ENCODE data around the gene TGM2. TPM values are rescaled to one million over a fixed set of nuclear protein-coding genes. Genes with fewer than 3 reads are reported as not detected.
A peak's percentile ranks its signal among the peaks of the same experiment; 100 is the strongest.
"Not testable (repeated sequence)": the region's sequence is repeated elsewhere in the genome, so short reads cannot be mapped to it uniquely, and the experiment has no call there.

Gene TGM2
- total RNA-seq, 1 donor from 2014 or later, result 670 TPM

DNA sequence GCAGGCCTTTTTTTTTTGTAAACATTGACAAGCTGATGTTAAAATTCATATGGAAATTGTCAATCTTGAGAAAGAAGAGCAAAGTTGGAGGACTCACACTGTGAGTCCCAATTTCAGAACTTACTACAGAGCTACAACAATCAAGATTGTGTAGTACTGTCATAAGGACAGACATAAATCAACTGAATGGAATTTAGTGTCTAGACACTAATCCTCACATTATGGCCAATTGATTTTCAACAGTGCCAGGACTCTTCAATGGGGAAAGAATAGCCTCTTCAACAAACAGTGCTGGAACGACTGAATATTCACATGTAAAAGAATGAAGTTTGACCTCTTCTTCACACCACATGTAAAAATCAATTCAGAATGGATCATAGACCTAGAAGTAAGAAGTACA, 60.8 kb downstream of the TGM2 start:
- no peak for DNase-seq (ENCODE audit: extremely low read depth, low read depth, low spot score)

DNA sequence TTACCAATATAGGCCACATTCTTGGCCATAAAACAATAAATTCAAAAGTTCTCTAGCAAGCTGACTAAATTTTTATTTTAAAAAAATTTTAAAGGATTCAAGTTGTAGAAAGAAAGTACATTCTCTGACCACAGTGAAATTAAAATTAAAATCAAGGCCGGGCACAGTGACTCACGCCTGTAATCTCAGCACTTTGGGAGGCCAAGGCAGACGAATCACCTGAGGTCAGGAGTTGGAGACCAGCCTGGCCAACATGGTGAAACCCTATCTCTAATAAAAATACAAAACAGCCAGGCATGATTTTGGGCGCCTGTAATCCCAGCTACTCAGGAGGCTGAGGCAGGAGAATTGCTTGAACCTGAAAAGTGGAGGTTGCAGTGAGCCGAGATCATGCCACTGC, 62.9 kb downstream of the TGM2 start:
- DNase-seq (ENCODE audit: extremely low read depth, low read depth, low spot score), result not testable (repeated sequence)

DNA sequence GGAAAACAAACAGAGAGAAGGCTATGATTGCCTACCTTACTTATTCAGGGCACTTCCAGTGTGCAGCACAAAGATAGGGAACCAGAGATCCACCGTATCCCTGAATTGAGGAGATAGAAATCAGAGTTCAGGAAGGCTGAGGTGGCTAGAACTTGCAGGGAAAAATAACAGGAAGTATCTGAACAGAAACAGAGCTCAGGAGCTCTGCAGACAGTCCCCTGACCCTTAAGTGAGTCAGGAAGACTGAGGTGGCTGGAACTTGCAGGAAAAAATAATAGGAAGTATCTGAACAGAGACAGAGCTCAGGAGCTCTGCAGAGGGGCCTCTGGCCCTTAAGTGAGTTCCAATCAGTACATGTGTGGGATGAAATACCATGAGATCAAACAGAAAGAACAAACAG, 66.1 kb downstream of the TGM2 start:
- no peak for DNase-seq (ENCODE audit: extremely low read depth, low read depth, low spot score)

DNA sequence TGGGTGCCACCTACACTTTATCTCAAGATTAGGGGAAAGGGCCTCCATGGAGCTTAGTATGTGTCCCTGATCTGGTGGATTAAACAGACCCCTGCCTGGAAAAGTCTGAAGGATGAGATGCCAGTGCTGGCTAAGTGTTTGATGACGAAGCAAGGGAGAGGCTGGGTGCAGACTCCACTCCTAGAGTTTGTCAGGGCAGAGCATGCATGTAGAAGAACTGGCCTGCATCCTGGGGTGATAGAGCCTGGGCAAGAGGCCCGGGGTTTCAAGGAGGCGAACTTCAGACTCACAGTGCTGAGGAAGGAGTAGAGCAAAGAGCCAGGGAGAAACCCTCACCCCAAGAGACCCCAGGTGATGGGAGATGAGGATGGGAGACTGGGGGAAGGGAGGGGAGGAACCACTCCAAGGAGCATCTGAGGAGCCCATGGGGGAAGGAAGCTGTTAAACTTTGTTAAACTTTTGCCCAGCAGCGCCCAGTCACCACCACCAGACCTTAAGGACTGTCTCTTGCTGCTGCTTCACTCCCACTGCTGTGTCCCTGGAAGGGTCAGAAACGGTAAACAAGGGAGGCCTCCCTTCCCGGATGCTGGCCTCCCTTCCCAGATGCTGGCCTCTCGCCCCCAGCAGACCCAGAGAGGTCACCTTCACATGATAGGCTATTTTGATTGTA, 69.9 kb downstream of the TGM2 start:
- no peak for DNase-seq (ENCODE audit: extremely low read depth, low read depth, low spot score)

DNA sequence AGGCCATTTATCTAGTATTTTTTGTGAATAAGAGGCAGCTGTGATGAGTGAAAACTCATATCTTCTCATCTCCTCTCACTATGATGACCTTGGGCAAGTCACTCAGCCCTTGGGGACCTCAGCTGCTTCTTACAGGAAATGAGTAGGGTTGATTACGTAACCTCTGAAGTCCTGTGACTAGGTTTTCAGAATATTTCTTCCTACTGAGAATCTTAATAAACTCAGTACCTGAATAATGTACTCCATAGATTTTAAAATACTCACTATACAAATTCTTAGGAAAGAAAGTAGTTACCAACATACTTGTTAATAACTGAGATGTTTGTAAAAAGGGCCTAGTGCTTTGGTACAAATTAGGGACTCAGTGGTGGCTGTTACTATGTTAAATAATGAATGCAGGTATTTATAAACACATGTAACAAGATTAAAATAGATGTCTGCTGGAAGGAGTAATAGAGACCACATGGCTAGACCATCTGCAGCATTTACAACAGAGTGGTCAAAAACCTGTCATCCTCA, 70.6 kb downstream of the TGM2 start:
- DNase-seq (ENCODE audit: extremely low read depth, low read depth, low spot score), result no peak

DNA sequence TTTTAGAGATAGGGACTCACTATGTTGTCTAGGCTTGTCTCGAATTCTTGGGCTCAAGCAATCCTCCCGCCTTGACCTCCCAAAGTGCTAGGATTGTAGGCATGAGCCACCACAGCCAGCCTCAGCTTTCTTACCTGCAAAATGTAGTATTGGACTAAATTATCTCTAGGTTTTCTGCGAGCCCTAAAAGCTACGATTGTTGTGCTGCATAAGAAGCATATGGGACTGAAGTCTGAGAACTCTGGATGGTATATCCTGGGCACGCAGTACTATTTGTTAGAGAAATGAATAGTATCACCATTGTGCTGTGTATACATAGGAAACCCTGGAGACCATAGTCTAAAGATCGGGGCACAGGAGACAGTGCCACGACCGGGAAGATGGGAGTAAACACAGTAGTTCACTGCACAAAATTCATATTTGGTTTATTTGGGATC, 71.4 kb downstream of the TGM2 start:
- DNase-seq (ENCODE audit: extremely low read depth, low read depth, low spot score), result no peak

DNA sequence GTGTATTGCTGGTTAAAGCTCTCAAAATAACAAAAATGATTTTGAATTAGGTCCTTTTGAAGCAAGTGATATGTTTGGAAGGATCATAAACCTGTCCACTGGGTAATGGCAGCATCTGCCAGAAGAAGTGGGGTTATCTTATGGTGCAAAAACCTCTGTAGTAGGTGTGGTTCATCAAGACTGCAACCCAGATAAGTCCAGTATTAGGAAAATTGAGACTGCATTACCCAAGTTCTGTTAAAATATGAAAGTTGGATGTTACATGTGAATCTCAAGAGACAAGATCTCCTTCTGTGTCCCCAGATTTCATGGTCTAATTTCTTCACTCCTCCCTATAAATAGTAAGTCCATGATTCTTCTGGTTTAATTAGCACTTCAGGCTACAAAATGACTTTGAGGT, 72.2 kb downstream of the TGM2 start:
- DNase-seq (ENCODE audit: extremely low read depth, low read depth, low spot score), result no peak

DNA sequence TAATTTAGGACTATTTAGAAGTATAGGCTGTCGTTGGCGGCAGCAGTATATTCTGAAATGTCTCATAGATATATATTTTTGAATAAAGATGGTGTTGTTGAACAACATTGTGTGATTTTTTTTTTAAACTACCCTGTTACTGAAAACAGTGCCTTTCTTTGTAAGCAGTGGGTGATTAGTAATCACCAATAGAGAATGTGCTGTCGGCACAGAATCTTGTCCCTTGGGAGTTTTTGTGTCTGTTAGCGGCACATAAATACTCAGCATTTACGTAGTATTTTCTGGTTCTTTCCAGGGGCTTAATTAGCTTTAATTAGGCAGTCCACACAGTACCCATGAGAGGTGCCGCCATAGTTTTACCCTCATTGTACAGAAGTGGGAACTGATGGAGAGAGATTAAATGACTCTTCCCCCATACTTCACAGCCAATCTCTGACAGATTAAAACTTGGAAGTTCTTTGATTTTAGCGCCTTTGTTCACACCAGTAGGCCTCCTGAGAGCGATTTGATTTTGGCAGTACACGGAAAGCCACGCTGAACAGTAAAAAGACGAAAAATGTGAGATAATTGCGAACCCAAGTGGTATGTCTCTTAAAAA, 72.7 kb downstream of the TGM2 start:
- no peak for DNase-seq (ENCODE audit: extremely low read depth, low read depth, low spot score)

DNA sequence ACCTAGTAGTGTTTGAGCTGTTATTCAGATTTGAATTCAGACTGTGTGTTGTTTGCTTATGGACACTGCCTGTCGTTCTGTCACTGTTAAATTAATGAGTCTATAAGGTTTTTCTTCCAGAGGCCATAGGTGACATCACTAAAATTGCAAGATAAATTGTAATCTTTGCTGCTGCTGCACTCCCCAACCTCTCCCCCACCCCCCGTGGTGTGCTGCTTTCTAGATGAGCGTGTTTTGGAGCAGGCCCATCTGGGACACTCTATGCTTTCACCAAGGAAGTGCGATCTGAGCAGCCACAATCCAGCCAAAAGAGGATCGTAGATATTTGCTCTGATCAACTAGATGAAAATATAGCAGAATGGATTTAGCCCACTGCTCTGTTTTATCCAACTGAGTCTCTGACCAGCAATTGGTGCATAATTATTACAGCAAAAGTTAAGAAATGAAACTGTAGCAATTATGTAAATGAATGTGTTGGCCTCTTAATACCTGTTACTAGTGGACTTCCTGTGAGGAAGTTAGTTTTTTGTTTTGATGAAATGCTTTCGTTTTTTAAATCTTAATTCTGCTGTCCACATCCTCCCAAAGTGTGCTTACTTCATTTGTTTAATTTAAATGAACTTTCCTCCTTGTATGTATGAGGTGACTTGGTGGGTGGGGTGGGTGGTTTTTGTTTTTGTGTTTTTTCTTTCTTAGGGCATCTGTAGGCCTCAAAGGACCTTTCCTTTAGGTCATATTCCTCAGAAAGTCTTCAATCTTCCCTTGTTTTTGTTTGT, 73.4 kb downstream of the TGM2 start:
- DNase-seq (ENCODE audit: extremely low read depth, low read depth, low spot score), result no peak

DNA sequence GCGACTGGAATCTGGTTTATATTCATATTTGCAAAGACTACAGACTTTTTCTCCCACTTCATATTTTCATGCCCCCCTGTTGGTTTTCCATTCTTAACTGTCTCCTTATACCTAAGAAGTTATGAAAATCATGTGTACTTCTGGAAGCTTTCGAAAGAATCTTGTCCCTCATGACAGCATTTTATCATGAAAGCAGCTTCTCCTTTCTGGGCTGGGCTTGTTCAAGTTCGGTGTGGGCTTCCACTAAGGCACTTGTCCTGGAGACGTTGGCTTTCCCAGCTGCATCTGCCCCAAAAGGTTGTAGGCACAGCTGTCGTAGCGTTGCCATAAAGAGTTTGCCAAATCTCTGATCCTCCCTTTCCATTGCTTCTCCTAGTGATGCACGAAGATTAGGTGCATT, 75.0 kb downstream of the TGM2 start:
- no peak for DNase-seq (ENCODE audit: extremely low read depth, low read depth, low spot score)

DNA sequence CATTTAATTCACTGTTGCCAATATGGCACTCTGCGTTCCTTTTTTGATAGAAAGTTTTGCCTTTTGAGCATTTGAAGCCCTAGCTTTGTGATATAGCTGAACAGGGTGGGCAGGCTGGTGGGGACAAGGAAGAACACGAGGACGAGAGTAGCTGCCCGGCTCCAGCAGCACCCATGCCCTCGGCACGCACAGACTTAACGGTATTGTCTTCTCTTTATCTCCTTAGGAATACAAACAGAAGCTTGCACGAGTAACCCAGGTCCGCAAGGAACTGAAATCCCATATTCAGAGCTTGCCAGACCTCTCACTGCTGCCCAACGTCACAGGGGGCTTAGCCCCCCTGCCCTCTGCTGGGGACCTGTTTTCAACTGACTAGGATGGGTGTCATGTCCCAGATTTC, 75.6 kb downstream of the TGM2 start:
- no peak for DNase-seq (ENCODE audit: extremely low read depth, low read depth, low spot score)

DNA sequence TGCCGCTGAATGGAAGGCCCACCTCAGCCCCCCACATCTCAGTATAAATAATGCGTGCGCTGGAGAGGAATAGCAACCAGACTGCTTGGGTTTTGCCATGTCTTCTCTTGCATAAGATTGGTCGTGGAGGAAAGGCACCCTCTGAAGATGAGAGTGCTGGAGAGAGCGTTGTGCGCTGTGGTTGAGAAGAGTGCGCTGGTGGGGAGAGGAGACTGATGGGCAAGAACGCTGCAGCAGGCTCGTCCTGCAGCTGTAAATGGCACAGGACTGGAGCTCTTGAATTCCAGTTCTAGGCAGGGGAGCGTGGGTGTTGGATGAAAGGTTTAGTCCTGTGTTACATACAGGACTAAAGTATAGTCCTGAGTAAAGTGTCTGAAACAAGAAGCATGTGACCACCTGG, 80.0 kb downstream of the TGM2 start:
- DNase-seq (ENCODE audit: extremely low read depth, low read depth, low spot score), result no peak

DNA sequence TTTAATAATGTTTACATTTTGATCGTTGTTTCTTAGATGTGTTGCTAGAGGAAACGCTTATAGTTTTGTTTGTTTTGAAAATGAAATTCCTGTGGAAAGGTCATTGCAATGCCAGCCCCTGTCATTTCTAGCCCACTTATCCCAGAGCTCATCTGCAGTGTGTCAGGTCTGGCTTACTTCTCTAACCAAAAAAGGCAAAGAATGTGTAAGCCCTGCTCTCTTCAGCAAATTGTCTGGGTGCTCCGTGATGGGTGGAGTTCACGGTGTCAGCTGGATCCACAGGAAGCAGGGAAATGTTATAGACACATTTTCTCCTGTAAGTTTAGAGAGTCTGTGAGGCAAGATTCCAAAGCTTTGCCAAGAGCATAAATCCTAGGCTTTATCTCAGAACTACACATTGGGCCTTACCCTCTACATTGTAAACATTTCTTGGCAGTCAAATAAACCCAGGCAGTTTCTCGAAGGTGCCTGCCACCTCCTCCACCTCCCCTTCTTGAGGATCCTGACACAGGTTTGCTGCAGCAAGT, 80.6 kb downstream of the TGM2 start:
- peak; percentile 76 for DNase-seq (ENCODE audit: extremely low read depth, low read depth, low spot score)

DNA sequence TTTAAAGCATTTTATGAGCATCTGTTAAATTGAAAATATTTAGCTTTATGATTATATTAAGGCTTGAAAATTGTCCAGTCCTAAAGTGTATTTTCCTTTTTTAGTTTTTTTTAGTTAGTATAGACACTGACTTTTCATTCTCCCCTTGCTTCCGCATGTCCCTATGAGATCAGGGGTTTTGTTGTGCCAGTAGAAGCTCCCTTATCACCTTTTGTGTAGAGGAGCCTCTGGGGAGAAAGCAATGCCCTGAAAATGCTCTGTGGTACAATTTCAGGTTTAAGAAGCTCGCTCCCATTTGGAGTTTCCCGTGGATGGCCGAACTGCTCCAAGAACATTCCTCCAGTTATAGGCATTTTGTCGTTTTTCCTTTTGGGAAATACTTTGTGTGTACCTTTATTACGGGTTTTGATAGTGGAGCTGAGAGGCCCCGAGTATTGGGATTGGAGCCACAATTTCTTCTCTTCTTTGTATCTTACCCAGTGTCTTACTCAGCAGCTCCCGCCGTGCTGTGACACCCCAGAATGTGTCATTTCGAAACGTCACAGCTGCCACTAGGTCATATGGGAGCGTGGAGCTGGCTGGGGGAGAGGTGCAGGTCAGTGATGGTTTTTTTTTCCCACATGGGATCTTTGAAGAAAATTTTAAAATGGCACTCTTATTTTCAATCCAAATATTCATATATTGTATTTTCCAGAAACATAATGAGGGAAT, 81.6 kb downstream of the TGM2 start:
- DNase-seq (ENCODE audit: extremely low read depth, low read depth, low spot score), result no peak

DNA sequence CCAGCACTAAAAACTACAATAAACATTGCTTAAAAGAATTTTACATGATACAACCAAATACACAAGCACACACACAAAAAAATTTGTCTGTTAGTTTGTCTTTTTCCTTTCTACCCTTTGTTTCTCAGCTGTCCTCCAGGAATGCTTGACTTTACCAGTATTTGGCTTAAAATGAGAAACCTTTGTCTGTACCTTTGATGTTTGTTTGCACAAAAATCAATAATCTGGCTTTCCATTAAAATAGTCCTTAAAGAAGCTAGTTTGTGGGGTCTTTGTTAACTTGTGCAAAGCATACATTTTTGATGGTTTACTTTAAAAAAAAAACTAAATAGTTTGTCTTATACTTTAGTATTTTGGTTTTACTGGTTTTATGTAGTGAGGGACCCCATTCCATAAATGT, 82.2 kb downstream of the TGM2 start:
- DNase-seq (ENCODE audit: extremely low read depth, low read depth, low spot score), result no peak

DNA sequence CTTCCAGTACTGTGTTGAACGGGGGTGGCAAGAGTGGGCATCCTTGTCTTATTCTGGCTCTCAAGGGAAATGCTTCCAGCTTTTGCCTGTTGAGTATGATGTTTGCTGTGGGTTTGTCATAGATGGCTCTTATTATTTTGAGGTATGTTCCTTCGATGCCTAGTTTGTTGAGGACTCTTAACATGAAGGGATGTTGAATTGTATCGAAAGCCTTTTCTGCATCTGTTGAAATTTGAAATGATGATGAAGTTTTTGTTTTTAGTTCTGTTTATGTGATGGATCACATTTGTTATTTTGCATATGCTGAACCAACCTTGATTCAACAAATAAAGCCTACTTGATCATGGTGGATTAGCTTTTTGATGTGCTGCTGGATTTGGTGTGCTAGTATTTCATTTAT, 83.5 kb downstream of the TGM2 start:
- no peak for DNase-seq (ENCODE audit: extremely low read depth, low read depth, low spot score)

DNA sequence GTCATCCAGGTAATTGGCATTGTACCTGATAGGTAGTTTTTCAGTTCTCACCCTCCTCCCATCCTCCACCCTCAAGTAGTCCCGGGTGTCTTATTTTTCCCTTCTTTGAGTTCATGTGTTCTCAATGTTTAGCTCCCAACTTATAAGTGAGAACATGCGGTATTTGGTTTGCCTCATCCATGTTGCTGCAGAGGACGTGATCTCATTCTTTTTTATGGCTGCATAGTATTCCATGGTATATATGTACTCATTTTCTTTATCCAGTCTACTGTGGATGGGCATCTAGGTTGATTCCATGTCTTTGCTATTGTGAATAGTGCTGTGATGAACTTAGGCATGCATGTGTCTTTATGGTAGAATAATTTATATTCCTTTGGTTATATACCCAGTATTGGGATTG, 85.7 kb downstream of the TGM2 start:
- no peak for DNase-seq (ENCODE audit: extremely low read depth, low read depth, low spot score)

DNA sequence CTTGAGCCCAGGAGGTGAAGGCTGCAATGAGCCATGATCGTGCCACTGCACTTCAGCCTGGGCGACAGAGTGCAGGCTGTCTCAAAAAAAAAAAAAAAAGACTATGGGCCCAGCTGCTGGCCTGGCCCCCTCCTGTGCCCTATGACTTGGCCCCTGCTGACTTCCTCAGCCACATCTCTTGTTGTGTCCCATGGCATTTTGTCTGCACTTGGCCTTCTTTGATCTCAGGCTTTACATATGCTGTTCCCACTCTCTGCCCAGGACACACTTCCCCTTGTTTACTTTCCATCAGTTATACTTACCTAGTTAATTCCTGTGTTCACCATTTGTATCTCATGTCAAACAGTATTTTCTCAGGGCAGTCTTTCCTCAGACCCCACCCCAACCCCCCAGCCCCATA, 87.0 kb downstream of the TGM2 start:
- DNase-seq (ENCODE audit: extremely low read depth, low read depth, low spot score), result no peak

All from glomerular endothelial cell (primary cell).